NCI-H1105 treated with DMSO at 0.1 percent for 48 hours (cell line): Measurements from ENCODE around the gene CLRN1.

Experiments used
- DNase-seq: peaks from one replicate; lab custom pipeline; 2025; lab: John Stamatoyannopoulos, UW

CLRN1 gene

DNA sequence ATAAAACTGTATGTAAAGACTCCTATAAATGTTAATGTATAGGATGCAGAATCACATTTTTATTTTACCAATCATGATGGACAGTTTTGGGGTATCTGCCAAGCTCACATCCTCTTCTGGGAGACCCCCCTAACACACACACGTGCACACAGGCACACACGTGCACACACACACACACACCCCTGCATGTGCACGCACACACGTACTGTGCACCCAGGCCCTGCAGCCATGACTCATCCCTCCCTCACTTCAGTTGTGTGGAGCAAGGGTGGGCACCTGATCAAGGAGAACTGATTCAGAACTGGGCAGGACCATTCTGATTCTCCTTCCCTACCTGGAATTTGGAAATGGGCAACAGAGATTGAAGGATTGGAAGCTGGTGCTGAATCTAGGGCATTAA lies 51.3 kb downstream of the CLRN1 start:
- DNase-seq = no peak

DNA sequence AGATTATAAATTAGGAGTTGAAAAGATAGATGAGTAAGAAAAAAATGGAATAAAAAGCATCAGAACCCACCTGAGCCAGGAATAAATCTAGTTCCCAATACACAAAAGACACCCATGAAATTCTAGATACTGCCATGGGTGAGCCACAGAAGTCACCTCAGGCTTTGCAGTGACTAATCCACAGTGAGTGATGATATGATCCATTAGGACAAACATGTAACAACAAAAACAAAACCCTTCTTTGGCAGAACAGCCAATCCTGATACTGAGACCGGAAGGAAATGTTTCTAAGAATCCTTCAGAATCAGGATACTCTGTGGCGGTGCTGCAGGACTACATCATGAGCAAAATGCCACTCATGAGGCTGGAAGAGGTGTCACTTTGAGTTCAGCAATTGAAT lies 52.3 kb downstream of the CLRN1 start:
- no peak for DNase-seq

DNA sequence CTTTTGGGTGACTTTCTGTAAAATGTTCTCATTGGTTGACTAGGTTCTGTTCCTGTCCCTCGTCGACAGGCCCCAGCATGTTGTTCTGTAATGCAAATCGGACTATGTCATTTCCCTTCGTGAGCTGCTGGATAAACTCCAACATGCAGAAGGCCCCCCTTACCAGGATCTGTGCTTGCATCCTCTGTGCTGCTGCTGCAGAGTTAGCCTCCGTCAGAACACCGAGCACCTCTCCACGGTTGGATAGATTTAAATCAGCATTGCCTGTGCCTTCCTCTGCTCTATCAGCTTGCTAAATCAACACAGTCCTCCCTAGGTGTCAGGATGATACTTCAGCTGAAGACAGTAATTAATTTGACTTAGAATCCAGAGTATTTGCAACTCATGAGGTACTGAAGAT lies 54.6 kb downstream of the CLRN1 start:
- DNase-seq = no peak

DNA sequence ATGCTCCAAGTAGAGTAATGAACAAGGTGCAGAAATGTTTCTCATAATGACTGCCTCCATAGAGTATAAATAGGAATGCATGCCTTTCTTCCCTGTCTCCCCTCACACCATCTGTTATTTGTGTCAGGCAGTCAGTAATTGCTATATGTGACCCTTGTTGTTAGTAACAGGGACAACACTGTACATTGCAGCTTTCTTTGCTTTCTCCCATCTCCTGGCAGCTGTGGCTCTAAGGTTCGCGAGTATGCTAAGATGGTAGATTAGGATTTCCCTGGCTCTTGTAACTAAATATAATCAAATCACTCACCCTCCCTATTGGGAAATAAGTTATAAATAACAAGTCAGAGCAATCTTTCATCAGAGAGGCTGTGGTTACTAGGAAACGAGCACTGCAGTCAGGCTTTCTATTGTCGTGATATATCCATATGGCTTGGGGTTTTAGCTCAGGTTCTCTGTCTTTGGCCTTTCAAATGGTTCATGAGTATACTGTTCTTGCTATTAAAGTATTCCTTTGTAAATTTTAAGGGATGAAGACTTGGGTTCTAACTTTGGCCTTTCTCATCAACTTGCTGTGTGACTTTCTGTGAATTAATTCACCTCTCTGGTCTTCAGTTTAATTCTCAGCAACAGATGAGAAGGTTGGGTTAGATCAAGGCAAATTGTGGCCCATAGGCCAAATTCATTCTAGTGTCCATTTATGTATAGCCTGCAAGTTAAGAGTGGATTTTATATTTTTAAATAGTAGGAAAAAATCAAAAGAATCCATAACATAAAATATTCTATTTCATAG lies 59.2 kb downstream of the CLRN1 start:
- no peak for DNase-seq

GRCh38 chr3:150912501-150912900 lies 60.0 kb downstream of the CLRN1 start:
- no peak for DNase-seq

- no peak for DNase-seq
Measured at GRCh38 chr3:150911771-150912170, 60.8 kb downstream of the CLRN1 start.

DNA sequence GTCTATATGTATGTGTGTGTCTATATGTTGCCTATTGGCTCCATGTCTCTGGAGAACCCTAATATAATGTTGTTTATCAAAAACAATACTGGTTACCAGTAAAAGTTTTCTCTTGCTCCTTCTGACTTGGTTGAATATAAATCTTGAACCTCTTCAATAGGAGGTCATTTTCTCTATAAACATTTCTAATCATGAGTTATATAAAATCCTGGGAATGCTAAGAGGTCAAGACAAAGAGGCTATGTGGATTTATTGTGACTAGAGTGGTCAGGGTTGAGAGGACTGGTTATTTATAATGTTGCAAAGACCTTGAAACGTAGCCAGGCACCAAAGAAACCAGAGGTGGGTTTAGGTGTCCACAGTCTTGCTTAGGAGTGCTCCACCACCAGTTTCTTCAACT lies 66.1 kb downstream of the CLRN1 start:
- DNase-seq = no peak

GRCh38 chr3:150905746-150906145 lies 66.8 kb downstream of the CLRN1 start:
- DNase-seq = no peak

GRCh38 chr3:150905339-150905738 lies 67.2 kb downstream of the CLRN1 start, which contains the start of gene MINDY4B:
TSS of gene MINDY4B (minus strand) at chr3:150905439. CDS start at chr3:150905439, 0 bp downstream.
- DNase-seq = no peak

DNA sequence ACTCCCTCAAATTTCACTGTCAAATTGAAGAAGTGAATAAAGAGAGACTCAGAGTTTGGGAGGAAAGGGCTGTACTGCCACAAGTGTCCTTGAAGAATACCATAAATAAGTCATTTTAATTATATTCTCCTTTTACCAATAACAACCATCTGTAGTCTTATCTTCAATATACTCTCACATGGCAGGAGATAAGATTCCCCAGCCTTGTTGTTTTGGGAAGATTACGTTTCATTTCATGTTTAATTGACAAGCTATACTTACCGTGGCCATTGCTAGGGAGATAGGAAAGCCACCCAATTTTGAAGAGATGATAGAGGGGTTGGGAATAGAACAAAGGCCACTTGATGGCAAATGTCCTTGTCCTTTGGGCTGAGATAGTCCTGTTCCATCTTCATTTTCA lies 69.5 kb downstream of the CLRN1 start:
- DNase-seq = no peak

DNA sequence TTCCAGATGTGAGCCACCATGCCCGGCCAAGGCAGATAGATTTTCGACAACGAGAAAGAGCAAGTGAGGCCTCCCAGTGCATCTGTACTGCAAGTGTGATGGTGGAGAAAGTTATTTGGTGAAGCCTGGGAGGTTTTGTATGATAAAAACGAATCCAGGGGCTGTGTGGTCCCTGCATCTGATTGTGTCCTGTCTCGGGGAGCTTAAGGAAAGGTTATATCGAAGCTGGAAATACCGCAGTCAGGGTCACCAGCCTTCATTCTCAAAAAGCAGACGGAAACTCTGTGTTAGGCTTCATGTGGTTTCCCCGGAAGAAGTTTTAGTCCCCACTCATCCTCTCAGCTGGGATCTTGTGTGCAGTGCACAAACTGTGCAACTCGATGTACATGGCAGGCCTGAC lies 70.7 kb downstream of the CLRN1 start:
- DNase-seq = no peak

- no peak for DNase-seq
Measured at GRCh38 chr3:150899141-150899540, 73.4 kb downstream of the CLRN1 start.

DNA sequence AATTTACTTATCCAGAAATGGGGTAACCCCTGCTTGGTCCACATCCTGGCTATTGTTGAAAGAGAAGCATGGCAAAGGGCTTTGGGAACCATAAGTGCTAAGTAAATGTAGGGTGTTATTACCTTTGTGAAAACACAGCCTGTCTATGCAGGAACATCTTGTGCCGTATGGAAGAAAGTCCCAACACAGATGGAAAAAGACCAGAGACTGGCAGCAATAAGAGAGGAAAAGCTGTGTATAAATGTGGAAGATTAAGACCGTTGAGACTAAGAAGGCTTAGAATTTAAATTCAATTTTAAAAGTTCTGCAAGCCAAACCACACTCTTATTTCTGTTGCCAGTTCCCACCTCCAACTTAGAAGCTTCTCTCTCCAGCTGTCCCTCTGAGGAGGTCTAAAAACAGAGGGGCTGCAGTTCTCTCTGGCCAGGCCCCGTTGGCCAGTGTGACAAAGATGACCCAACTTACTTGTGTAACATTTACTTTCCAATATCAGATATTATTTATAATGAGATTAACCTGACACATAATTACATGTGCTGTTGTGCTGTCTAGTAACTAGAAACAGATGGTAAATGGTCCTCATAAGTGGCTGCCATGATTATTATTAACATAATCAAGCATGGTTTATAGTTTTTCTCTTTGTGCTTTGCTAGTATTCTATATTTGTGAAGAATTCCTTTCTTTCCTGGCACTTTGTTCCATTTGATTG lies 74.3 kb downstream of the CLRN1 start:
- DNase-seq = no peak

- no peak for DNase-seq
Measured at GRCh38 chr3:150897592-150897991, 74.9 kb downstream of the CLRN1 start.

GRCh38 chr3:150890831-150891230 lies 81.7 kb downstream of the CLRN1 start:
- DNase-seq = no peak

GRCh38 chr3:150890295-150890694 lies 82.2 kb downstream of the CLRN1 start:
- no peak for DNase-seq

DNA sequence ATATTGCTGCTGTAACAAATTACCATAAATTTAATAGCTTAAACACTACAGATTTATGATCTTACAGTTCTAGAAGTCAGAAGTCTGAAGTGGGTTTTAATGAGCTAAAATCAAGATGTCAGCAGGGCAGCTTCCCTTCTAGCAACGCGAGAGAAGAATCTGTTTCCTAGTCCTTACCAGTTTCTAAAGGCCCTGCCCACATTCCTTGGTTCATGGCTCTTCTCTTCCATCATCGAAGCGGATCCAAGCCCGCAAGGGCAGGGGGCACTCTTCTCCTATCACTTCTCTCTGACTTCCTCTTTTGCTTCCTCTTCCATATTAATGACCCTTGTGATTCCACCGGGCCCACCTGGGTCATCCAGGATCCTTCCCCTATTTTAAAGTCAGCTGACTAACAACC lies 83.4 kb downstream of the CLRN1 start:
- no peak for DNase-seq

- no peak for DNase-seq
Measured at GRCh38 chr3:150887031-150887430, 85.5 kb downstream of the CLRN1 start.

DNA sequence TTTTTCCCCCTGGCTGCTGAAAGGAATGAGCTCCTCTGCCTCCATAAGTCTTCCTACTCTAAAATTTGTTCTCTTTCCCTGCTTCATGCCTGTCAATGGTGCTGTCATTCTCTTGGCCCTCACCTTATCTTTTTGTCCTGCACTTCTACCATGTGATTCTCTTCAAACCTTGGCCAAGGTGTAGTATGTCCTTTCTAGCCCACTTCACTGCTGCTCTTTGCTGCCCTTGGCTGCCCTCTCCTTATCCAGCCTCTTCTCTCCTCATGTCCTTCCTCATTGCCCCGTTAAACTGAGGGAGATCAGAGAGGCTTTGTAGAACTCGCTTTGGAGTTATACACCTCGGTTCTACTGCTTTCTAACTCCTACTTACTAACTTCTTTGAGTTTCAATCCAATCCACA lies 87.0 kb downstream of the CLRN1 start:
- no peak for DNase-seq

- DNase-seq = no peak
Measured at GRCh38 chr3:150878996-150879575, 93.4 kb downstream of the CLRN1 start.

- no peak for DNase-seq
Measured at GRCh38 chr3:150878290-150878689, 94.2 kb downstream of the CLRN1 start.

GRCh38 chr3:150877303-150877702 lies 95.2 kb downstream of the CLRN1 start:
- DNase-seq = no peak

DNA sequence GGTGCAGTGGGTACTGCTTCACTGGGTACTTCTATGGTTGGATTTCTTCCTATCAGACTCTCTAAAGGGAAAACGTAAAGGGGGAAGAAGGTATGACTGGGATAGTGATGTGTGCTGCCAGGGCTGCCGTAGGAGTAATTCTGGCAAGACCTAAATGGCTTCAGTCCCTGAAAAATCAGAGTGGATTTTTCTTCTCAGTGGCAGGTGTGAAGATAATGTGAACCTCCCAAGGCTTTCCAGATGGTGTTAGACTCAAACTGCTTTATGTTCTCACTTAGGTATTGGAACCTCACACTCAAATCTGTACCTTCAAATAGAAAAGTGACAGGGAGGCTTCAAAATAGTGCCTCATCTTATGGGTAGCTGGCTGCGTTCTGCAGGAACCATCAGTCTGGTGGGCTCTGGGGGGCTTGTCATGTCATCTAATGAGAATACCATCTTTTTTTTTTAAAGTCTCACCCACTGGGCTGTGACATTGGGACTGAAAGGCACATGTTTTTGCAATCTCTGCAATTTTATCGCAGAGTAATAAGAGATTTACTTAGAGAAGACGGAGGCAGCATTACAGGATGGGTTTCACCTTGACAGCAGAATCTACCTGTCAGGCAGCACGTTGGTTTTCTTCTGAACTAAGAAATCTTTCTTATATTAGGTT lies 95.8 kb downstream of the CLRN1 start:
- no peak for DNase-seq
